COR-L47 (cell line): ENCODE results near the gene PRKCA.

Source experiments
- DNase-seq: peaks from one replicate; lab custom pipeline; 2025; lab: John Stamatoyannopoulos, UW

The PRKCA gene

DNA sequence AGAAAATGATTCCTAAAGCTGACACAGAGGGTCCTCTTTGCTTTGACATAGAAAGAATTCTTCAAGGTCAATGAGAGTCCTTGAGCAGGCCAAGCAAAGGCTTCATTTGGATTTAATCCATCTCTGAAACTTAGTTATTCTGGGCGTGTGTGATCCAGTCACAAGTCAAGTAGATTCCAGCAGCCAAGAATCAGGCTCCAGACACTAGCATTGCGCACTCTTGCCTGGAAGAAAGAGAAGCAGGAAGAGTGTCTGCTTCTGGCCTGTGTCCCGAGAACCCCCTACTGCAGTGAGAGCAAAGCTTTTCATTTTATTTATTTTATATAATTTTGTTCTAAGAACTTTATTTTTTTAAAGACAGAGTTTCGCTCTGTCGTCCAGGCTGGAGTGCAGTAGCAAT is 444.3 kb downstream of the PRKCA start:
- no peak for DNase-seq

DNA sequence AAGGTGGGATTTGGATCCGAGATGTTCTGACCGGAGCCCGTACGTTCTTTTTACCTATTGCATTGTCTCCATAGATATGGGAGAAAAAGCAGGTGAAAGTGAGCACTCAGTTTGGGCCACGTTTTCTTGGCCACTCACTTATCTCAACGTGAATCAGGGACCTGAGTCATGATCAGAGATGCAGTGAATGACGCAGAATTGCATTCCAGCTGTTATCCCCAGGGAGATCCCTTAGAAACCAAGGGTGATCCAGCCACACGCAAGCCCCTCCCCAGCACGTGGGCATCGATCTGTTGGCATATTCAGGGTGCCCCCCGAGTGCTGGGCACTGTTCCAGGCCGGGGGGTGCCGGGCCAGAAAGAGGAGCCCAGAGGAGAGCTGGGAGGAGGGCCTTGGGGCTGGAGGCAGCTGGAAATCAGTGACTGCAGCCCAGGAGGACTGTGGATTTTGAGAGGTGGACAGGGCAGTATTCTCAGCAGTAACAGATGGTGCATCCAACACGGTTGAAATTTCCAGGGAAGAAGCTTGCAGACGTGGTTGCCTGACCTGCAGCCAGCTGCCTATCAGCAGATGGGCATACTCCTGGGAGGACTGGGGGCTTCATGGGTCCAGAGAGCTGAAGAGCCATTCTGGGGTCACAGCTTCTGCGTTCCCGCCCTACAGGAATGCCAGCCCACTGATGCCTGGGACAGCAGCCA is 445.3 kb downstream of the PRKCA start:
- DNase-seq = peak; percentile 88

GRCh38 chr17:66748578-66748977 is 446.2 kb downstream of the PRKCA start:
- DNase-seq = no peak

- DNase-seq = no peak
These were observed 446.9 kb downstream of the PRKCA start for GRCh38 chr17:66749217-66749832.

DNA sequence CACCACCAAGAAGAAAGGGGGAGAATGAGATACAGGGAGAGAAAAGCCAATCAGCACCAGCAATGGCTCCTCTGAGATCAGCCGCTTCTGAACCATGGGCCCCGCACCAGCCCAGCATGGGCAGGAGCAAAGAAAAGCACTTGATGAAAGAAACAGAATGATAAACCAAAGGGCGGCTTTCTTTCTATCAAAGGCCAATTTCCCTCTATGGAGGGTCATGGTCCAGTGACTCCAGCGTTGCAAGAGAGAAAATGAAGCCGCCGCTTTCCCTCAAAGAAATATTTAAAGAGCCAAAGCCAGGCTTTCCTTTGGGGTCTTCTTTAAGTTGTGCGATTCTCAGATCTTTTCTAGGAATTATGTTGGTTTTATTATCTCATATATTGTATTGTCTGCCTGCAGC is 447.7 kb downstream of the PRKCA start:
- DNase-seq = no peak

DNA sequence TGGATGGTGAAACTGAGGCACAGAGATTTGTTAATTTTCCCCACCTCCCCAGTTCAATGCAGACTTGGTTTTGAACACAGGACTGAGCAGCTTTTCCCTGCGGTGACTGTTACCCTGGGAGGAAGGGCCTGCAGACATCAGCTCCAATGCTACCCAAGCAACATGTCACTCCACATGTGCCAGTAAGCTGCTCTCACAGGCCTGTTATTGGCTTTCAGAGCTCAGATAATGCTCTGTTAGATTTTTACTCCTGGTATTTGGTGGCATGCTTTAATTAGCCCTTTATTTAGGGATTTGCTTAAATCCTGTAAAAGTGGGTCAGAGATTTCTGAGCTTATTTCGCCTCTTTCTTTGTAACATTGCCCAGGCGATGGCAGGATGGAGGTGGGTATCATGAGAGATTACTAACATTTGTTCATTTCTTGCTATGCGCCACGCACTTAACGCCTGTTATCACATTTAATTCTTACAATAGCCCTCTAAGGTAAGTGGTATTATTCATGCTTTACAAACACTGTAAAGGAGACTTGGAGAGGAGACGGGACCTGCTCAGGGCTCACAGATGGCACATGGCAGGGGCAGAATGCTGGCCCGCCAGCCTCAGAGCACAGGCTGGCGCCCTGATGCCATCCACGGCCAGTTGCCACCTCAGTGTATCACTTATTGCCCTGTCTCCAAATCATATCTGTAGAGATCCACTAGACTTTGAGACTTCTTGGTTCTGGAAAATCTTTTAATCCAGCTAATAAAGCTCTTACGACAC is 448.5 kb downstream of the PRKCA start:
- DNase-seq = no peak

GRCh38 chr17:66751771-66752170 is 449.4 kb downstream of the PRKCA start:
- DNase-seq = no peak

- no peak for DNase-seq
These were observed 450.0 kb downstream of the PRKCA start for GRCh38 chr17:66752411-66752810.

- DNase-seq = no peak
These were observed 450.9 kb downstream of the PRKCA start for GRCh38 chr17:66753126-66753920.

- DNase-seq = peak; percentile 90
These were observed 452.9 kb downstream of the PRKCA start for GRCh38 chr17:66755101-66755943.

- DNase-seq = no peak
These were observed 453.5 kb downstream of the PRKCA start for GRCh38 chr17:66755944-66756290.

DNA sequence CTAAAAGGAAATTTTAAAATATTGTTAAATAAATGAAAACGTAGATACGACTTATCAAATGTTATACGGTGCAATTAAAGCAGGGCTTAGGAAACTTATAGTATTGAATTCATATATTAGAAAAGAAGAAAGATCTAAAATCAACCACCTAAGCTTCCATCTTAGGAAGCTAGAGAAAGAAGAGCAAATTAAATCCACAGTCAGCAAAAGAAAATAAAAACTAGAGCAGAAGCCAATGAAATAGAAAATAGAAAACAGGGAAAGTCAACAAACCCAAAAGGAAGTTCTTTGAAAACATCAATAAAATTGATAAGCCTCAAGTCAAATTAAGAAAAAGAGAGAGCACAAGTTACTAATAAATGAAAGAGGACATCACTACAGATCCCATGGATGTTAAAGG is 457.9 kb downstream of the PRKCA start:
- DNase-seq = no peak

GRCh38 chr17:66762276-66762675 is 459.9 kb downstream of the PRKCA start:
- DNase-seq = no peak

- no peak for DNase-seq
These were observed 460.6 kb downstream of the PRKCA start for GRCh38 chr17:66763056-66763455.

GRCh38 chr17:66764506-66764905 is 462.1 kb downstream of the PRKCA start:
- DNase-seq = peak; percentile 70

DNA sequence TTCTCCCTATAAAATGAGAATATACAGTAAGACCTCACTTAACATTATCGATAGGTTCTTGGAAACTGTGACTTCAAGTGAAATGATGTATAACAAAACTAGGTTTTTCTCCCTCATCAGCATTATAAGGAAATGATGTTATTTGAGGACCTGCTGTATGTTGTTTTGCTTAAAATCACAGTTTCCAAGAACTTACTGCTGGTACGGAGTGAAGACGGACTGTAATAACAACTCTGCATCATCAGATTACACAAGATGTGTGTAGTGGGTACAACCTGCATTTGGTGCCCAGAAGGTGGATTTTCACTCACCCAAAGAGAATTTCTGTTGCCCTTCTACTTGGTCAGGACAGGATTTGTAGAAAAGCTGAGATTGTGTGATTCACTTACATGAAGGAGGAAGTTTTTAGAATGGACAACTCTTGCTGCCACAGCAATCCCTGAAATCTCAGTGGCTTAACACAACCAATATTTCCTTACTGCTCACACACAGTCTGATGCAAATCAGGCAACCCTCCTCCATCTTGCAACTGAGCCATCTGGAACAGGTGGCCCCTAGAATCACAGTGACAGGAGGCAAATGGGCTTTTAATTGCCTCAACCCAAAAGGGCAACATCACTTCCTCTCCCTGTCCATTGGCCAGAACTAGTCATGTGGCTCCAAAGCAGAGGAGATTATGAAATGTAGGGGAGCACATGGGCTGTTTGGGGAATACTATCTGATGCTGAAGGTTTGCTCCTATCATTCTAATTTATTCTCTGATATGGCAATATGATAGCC is 464.9 kb downstream of the PRKCA start:
- DNase-seq = no peak

GRCh38 chr17:66769911-66770310 is 467.5 kb downstream of the PRKCA start:
- DNase-seq = no peak

- no peak for DNase-seq
These were observed 469.9 kb downstream of the PRKCA start for GRCh38 chr17:66772148-66772812.

GRCh38 chr17:66775271-66775670 is 472.9 kb downstream of the PRKCA start:
- no peak for DNase-seq

GRCh38 chr17:66775881-66776400 is 473.5 kb downstream of the PRKCA start:
- no peak for DNase-seq
